Memory B cell (primary cell): ENCODE data around the gene TMPRSS6.
A peak's percentile ranks its signal among the peaks of the same experiment; 100 is the strongest.

ENCODE experiments used
- ATAC-seq: fragments of 150-1000 bp; cut with Tn5 transposase; 2 replicates; pipeline ENCODE4 v1.10.0; 2021; ENCODE audit warnings: low read depth, mild to moderate bottlenecking, moderate library complexity
- DNase-seq, 2 donors: peaks; one replicate each; pipeline ENCODE4 v3.0.0; 2022; ENCODE audit warnings: low spot score in 2 of 2
- H3K27ac Mint-ChIP-seq: one replicate; pipeline ENCODE4 v1.8.0; 2022; ENCODE audit warnings: mild to moderate bottlenecking, moderate library complexity, mixed read lengths
- H3K27me3 Mint-ChIP-seq: one replicate; pipeline ENCODE4 v1.8.0; 2022; ENCODE audit warnings: mixed read lengths
- H3K36me3 Mint-ChIP-seq: one replicate; pipeline ENCODE4 v1.8.0; 2022; ENCODE audit warnings: mild to moderate bottlenecking, mixed read lengths
- H3K4me1 Mint-ChIP-seq: one replicate; pipeline ENCODE4 v1.8.0; 2022; ENCODE audit warnings: mixed read lengths
- H3K4me3 Mint-ChIP-seq: one replicate; pipeline ENCODE4 v1.8.0; 2022; ENCODE audit warnings: mild to moderate bottlenecking, moderate library complexity, mixed read lengths
- H3K9me3 Mint-ChIP-seq: one replicate; pipeline ENCODE4 v1.8.0; 2022; ENCODE audit warnings: mixed read lengths

Gene TMPRSS6

GRCh38 chr22:37132773-37133172 lies 23.3 kb upstream of the TMPRSS6 start:
- DNase-seq (no peak), ATAC-seq (no peak)
- Mint-ChIP-seq H3K36me3 (no peaks in the 10 kb centered on the region), H3K27me3 (no peaks in the 10 kb centered on the region), H3K4me3 (no peak overlapping the region), H3K9me3 (no peaks in the 10 kb centered on the region), H3K4me1 (no peaks in the 10 kb centered on the region), H3K27ac (no peak overlapping the region)

- H3K4me3 Mint-ChIP-seq = no peak overlapping the region
- no peaks in the 10 kb centered on the region for H3K36me3 Mint-ChIP-seq
- H3K27ac Mint-ChIP-seq = no peak overlapping the region
- ATAC-seq (no peak), DNase-seq (no peak)
- H3K27me3 Mint-ChIP-seq = no peaks in the 10 kb centered on the region
- H3K9me3 Mint-ChIP-seq = no peaks in the 10 kb centered on the region
- no peaks in the 10 kb centered on the region for H3K4me1 Mint-ChIP-seq
These were observed 20.4 kb upstream of the TMPRSS6 start for GRCh38 chr22:37129866-37130441.

GRCh38 chr22:37128555-37129281 lies 19.2 kb upstream of the TMPRSS6 start:
- H3K4me3 Mint-ChIP-seq = no peak overlapping the region
- ATAC-seq = no peak
- H3K9me3 Mint-ChIP-seq = no peaks in the 10 kb centered on the region
- H3K4me1 Mint-ChIP-seq = no peaks in the 10 kb centered on the region
- no peak overlapping the region for H3K27ac Mint-ChIP-seq
- no peak for DNase-seq
- H3K27me3 Mint-ChIP-seq = no peaks in the 10 kb centered on the region
- H3K36me3 Mint-ChIP-seq = no peaks in the 10 kb centered on the region

GRCh38 chr22:37127350-37127878 lies 17.9 kb upstream of the TMPRSS6 start:
- peaks cover 8% of the 10 kb centered on the region for H3K4me1 Mint-ChIP-seq
- DNase-seq (no peak), ATAC-seq (no peak)
- no peak overlapping the region for H3K27ac Mint-ChIP-seq
- no peaks in the 10 kb centered on the region for H3K36me3 Mint-ChIP-seq
- no peak overlapping the region for H3K4me3 Mint-ChIP-seq
- no peaks in the 10 kb centered on the region for H3K27me3 Mint-ChIP-seq
- no peaks in the 10 kb centered on the region for H3K9me3 Mint-ChIP-seq

- Mint-ChIP-seq H3K9me3 (no peaks in the 10 kb centered on the region), H3K36me3 (no peaks in the 10 kb centered on the region), H3K27ac (no peak overlapping the region), H3K27me3 (no peaks in the 10 kb centered on the region), H3K4me1 (peaks cover 13% of the 10 kb centered on the region), H3K4me3 (no peak overlapping the region)
- no peak for DNase-seq
- ATAC-seq = no peak
These were observed 17.4 kb upstream of the TMPRSS6 start for GRCh38 chr22:37126882-37127281.

- H3K4me1 Mint-ChIP-seq = peaks cover 16% of the 10 kb centered on the region
- no peak for ATAC-seq
- no peaks in the 10 kb centered on the region for H3K27me3 Mint-ChIP-seq
- no peak for DNase-seq
- H3K27ac Mint-ChIP-seq = no peak overlapping the region
- no peaks in the 10 kb centered on the region for H3K9me3 Mint-ChIP-seq
- H3K4me3 Mint-ChIP-seq = no peak overlapping the region
- H3K36me3 Mint-ChIP-seq = no peaks in the 10 kb centered on the region
These were observed 16.9 kb upstream of the TMPRSS6 start for GRCh38 chr22:37126383-37126782.

GRCh38 chr22:37123649-37124048 lies 14.1 kb upstream of the TMPRSS6 start:
- H3K27ac Mint-ChIP-seq = peak overlapping the region; percentile 91
- no peaks in the 10 kb centered on the region for H3K27me3 Mint-ChIP-seq
- no peaks in the 10 kb centered on the region for H3K9me3 Mint-ChIP-seq
- no peaks in the 10 kb centered on the region for H3K36me3 Mint-ChIP-seq
- no peak for ATAC-seq
- no peak overlapping the region for H3K4me3 Mint-ChIP-seq
- peaks cover 18% of the 10 kb centered on the region for H3K4me1 Mint-ChIP-seq
- DNase-seq = no peak

GRCh38 chr22:37122598-37123180 lies 13.2 kb upstream of the TMPRSS6 start:
- Mint-ChIP-seq H3K27me3 (no peaks in the 10 kb centered on the region), H3K9me3 (no peaks in the 10 kb centered on the region), H3K4me3 (peak overlapping the region; percentile 57), H3K27ac (peak overlapping the region; percentile 91), H3K36me3 (no peaks in the 10 kb centered on the region), H3K4me1 (peaks cover 18% of the 10 kb centered on the region)
- ATAC-seq (no peak), DNase-seq (no peak)

- DNase-seq = peak; percentile 49 to 73
- Mint-ChIP-seq H3K9me3 (no peaks in the 10 kb centered on the region), H3K36me3 (no peaks in the 10 kb centered on the region), H3K4me1 (peaks cover 18% of the 10 kb centered on the region), H3K4me3 (peak overlapping the region; percentile 57), H3K27me3 (no peaks in the 10 kb centered on the region), H3K27ac (peak overlapping the region; percentile 91)
- ATAC-seq = peak; percentile 96
These were observed 12.5 kb upstream of the TMPRSS6 start for GRCh38 chr22:37121887-37122591.

- DNase-seq (no peak), ATAC-seq (no peak)
- H3K27me3 Mint-ChIP-seq = no peaks in the 10 kb centered on the region
- no peak overlapping the region for H3K4me3 Mint-ChIP-seq
- H3K9me3 Mint-ChIP-seq = no peaks in the 10 kb centered on the region
- no peaks in the 10 kb centered on the region for H3K36me3 Mint-ChIP-seq
- H3K4me1 Mint-ChIP-seq = peaks cover 18% of the 10 kb centered on the region
- H3K27ac Mint-ChIP-seq = peak overlapping the region; percentile 91
These were observed 11.2 kb upstream of the TMPRSS6 start for GRCh38 chr22:37120569-37121340.

- no peak overlapping the region for H3K27ac Mint-ChIP-seq
- no peak for ATAC-seq
- no peak for DNase-seq
- no peak overlapping the region for H3K4me3 Mint-ChIP-seq
- H3K27me3 Mint-ChIP-seq = no peaks in the 10 kb centered on the region
- H3K9me3 Mint-ChIP-seq = no peaks in the 10 kb centered on the region
- H3K36me3 Mint-ChIP-seq = no peaks in the 10 kb centered on the region
- H3K4me1 Mint-ChIP-seq = peaks cover 18% of the 10 kb centered on the region
These were observed 10.4 kb upstream of the TMPRSS6 start for GRCh38 chr22:37119872-37120271.

- no peak for ATAC-seq
- no peaks in the 10 kb centered on the region for H3K9me3 Mint-ChIP-seq
- peaks cover 15% of the 10 kb centered on the region for H3K4me1 Mint-ChIP-seq
- no peak overlapping the region for H3K4me3 Mint-ChIP-seq
- no peaks in the 10 kb centered on the region for H3K36me3 Mint-ChIP-seq
- H3K27me3 Mint-ChIP-seq = no peaks in the 10 kb centered on the region
- DNase-seq = no peak
- H3K27ac Mint-ChIP-seq = no peak overlapping the region
These were observed 8.6 kb upstream of the TMPRSS6 start for GRCh38 chr22:37118083-37118482.

- H3K4me3 Mint-ChIP-seq = no peak overlapping the region
- no peaks in the 10 kb centered on the region for H3K9me3 Mint-ChIP-seq
- H3K36me3 Mint-ChIP-seq = no peaks in the 10 kb centered on the region
- no peak overlapping the region for H3K27ac Mint-ChIP-seq
- no peaks in the 10 kb centered on the region for H3K27me3 Mint-ChIP-seq
- ATAC-seq (no peak), DNase-seq (no peak)
- peaks cover 7% of the 10 kb centered on the region for H3K4me1 Mint-ChIP-seq
These were observed 7.6 kb upstream of the TMPRSS6 start for GRCh38 chr22:37117092-37117491.
